Stimulated activated CD4-positive, alpha-beta T cell treated with anti-CD3 and anti-CD28 coated beads, Interleukin-4, amount 100 ng/mL, for 24 hours (primary cell): ENCODE measurements around the gene PPP1R15B.

Source experiments
- DNase-seq: peaks from one replicate; pipeline ENCODE4 v3.0.0-alpha.2; 2020

The PPP1R15B gene

DNA sequence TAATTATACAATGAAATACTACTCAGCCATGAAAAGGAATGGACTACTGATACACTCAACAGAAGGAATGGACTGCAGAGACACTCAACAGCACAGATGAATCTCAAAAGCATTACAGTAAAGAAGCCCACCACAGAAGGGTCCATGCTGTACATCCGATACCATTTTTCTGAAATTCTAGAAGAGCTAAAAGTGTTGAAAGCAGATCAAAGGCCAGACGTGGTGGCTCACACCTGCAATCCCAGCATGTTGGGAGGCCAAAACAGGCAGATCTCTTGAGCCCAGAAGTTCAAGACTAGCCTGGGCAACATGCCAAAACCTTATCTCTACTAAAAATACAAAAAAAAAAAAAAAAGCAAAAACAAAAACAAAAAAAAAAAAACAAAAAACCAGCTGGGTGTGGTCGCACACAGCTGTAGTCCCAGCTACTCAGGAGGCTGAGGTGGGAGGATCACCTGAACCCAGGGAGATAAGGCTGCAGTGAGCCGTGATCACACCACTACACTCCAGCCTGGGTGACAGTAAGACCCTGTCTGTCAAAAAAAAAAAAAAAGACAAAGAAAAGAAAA lies 15.5 kb downstream of the PPP1R15B start:
- DNase-seq, result no peak

DNA sequence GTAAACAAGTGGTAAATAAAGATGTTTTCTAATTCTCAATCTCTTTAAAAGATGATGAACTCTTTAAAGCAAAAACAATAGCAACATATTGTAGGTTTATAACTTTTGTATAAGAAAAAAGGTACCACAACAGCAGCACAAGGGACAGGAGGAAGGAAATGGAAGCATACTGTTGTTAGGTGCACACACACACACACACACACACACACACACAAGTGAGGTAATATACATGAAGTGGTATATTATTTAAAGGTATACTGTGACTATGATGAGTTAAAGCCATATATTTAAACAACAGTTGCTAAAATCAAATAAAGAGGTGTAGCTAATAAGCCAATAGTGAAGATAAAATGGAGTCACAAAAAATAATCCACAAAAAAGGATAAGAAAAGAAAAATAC lies 20.0 kb downstream of the PPP1R15B start:
- DNase-seq, result no peak

DNA sequence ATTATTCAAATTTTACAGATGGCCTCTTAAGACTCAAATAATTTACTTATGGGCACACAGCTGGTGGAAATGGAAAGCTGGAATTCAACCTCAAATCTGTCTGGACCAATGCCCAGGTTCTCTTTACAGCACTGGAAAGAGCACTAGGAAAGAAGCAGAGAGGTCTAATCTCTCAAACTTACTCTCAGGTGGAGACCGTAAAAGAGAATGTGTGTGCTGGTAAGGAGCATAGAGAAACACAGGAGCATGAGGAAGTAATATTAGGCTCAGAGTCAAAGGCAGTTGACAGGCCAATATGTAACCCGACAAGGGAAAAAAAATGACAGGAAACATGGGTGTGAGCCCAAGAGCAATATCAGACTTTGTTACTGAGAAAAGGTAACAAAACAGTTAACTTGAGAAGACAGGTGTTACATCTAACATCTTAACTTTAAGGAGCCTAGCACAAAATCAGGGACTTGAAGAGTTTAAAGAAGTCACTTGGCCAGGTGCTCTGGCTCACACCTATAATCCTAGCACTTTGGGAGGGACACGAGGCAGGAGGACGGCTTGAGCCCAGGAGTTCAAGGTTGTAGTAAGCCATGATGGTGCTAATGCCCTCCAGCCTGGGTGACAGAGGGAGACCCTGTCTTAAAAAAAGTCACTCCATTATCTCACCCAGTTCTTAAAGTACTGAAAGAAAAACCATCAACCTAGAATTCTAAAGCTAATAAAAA lies 20.7 kb downstream of the PPP1R15B start:
- DNase-seq, result no peak

DNA sequence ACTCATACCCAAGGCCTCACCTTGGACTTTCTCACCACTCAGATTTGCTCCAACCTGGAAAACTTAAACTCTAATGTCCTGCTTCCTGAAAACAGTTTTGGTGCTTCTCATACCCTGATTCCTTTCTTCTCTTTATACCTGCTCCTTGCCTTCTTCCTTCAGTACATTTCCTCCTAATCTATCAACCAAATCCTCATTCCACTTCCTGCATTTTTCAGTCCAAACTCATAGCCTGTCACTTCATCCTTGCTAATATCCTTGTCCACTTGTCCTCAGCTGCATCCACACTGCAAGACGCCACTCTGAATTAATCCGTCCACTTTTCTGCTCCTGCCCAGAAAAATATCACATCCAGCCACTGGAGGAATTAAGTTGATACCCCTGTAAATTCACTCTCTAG lies 25.9 kb downstream of the PPP1R15B start:
- DNase-seq, result no peak

DNA sequence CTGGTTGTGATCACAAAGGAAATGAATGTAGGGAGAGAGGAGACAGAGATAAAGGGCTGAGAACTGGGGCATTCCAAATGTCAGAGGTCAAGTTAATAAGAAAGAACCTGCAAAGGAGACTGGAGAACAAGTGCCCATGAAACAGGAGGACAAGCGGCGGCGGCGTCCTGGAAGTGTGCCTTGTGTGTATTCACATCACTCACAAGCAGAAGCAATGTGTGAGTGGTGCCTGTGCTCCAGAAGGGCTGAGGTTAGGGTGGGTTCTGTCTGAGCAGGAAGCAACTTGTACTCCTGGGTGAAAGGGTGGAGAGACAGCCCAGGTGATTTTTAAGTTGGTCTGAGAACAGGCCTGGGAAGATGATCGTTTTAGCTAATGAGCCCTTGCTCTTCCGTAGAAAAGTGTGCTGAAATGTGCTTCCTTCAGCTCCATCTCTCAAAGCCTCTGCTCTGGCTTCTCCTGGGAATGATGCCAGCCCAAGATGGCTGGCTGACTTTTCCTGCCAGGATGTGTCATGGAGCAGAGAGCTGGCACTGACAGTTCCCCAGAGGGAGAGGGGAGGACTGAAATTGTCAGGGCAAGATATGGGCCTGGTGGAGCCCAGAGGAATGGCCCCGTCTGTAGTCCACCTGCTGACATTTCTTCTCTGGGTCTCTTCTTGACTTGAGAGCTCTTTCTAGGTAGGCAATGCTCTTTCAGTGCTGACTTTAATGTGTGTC lies 26.8 kb downstream of the PPP1R15B start:
- DNase-seq, result no peak

DNA sequence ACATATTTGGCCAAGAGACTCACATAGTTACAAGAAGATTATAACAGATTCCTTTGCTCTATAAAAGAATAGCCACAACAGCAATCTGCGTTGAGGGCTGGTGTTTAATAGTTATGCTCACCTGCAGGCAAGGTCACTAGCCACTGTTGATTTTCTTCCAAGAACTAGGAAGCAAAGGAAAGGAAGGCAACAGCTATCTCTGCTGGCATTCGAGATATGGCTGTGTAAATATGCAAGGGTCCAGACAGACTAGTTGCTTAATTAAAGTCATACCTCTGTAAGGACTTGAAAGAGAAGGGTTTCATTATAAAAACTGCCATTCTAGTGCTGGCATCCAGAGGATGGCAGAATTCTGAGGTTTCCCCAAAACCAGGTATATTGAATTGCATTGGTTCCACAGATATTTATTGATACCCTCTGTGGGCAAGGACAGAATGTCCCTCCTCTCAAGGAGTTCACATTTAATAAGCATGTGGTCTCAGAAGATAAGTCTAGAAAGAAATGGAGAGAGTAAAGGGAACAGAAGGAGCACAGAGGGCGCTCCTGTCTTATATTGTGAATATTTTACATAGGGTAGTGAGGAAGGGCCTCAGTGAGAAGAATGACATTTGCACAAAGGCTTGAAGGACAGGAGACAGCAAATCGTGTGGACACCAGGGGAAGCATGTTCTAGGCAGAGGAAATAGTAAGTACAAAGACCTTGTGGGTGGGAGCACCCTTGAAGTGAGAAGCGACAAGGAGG lies 28.3 kb downstream of the PPP1R15B start:
- DNase-seq, result no peak

DNA sequence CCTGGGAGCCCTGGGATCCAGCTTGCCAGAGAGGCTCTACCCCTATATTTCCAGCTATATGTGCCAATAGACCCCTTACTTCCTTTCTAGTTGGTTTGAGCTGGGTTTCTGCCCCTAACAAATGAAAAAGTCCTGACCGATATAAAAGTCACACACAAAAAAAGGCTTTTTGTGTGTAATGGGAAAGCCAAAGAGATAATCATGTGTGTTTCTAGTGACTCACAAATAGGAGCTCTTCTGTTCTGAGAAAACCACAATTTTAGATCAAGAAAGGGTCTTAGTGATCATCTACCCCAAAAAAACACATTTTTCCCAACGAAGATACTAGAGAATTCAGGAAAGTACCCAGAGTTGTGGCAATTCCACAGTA lies 28.9 kb downstream of the PPP1R15B start:
- DNase-seq, result no peak

DNA sequence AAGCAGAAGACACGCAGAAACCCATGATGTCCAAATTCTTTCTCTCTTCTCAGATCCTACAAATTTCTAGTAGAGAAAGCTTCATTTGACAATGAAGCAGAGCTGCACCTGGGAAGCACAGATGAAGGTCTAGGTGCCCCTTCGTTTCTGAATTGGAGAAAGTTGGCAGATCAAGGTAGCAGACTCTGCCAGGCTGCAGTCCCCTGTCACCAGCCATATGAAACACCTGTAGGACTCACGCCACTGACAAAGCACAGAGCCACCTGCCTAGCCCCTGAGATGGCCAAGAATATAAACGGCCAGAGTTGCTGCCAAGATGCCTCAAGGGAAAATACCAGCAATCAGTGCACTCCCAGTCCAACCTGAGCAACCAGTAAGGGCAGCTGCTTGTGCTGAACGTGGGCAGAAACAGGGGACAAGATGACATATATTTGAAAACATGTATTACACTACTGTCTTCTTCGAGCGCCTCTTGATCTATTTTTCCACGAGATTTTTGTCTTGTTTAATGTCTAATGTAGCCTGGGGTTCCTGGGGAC lies 31.3 kb downstream of the PPP1R15B start:
- no peak for DNase-seq

DNA sequence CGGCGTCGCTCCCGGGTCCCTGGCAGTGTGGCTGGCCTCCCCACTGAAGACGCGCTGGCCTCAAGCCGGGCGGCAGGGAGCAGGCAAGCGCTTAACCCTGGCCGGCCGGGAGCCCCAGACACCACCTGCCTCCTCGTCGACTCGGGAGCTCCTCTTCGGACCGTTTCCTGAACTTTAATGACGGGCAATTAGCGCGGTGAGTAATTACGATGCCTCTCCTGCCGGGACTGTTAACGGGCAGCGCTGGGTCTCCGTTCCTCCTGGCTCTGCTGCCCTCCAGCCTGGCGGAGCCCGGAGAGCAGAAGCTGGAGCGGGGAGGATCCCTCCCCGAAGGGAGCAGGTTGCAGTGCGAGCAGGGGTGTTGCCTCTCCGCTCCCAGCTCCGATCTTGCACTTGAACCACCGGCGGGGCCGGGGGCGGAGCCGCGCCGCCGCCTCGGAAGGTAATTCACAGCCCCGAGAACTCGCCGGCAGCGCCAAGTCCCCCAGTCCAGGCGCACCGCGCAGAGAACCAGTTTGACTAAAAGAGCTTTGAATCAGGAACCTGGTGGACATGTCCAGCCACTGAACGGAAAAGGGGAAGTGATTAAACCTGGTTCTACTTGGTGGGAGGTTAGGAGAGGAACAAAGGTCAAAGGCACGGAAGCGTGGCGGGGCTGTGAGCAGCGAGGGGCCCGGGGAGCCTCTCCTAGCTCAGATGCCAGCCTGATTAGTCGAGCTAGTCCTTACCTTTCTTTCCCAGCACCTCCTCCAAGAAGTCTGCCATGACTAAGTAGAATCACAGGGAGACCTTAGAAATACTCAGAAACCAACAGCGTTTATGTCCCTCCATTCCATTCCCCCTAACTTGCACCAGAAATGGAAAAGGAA lies 33.6 kb downstream of the PPP1R15B start:
- peak; percentile 38 for DNase-seq

DNA sequence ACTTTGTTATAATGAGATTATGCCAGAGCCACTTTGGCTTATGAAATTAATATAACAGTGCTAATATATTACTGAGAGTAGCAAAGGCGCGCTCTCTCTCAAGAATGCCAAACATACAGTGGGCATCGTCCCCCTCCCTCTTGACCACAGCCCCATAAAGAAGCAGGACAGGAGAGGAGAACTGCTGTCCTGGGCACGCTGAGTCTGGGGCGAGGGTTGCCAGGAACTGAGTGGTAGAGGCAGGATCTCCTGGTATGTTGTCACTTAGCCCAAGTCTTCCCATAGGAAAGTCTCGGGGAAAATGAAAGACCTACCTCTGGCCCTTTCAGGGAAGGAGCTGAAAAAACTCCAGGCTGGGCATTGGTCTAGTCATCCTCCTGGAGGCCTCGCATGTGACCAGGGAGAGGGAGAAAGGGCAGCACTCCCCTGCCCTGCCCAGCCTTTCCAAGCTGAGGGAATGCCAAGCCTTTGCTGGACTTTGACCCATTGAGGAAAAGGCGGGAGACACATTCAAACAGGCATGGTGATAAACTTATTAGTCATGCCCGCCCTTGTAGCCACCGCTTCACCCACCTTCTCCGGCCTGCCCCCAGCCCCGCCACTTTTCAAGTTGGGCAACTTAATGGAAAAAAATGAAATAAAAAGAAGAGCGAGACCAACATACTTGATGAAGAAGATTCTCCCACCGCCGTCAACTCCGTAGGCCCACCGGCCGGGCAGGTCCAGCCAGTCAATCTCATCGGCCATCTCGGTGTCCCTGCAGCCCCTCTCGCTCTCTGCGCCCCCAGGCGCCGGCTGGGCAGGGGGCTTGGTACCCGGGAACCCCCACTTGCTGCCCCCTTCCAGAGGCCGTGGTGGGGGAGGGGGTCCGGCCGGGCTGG lies 34.5 kb downstream of the PPP1R15B start:
- DNase-seq, result no peak

DNA sequence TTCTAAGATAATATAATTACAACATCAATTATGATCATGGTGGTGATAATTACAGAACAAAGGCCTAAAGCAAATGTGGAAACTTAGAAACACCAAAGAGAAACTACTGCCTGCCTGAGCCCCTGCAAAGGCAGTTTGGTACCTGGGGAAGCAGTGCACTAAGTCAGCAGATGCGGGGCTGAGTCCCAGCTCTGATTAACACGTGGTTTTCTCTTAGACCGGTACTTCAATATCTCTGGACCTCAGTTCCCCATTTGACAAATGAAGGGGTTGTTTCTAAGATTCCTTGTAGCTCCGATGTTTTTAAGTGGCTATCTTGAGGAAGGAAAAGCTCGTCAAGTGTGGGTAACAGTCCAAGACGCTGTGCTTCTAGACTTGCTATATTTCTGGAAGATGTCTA lies 35.2 kb downstream of the PPP1R15B start:
- DNase-seq, result no peak

DNA sequence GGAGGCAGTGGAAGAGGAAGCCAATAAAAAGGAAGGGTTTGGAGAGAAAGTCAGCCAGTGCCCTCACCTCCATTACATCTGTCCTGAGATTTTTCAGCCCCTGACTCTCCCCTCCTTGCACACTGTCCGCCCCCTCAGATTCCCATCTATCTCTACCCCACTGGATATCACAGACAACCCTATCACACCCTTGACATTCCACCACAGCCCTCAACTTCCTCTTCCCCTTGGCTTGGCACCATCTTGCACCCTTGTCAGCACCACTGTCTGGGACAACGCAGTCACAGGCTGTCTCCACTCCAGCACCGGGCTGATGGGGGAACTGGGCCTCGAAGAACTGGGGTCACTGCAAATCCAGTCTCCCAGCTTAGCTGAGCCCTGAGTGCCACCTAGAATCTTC lies 37.7 kb downstream of the PPP1R15B start:
- DNase-seq, result no peak

DNA sequence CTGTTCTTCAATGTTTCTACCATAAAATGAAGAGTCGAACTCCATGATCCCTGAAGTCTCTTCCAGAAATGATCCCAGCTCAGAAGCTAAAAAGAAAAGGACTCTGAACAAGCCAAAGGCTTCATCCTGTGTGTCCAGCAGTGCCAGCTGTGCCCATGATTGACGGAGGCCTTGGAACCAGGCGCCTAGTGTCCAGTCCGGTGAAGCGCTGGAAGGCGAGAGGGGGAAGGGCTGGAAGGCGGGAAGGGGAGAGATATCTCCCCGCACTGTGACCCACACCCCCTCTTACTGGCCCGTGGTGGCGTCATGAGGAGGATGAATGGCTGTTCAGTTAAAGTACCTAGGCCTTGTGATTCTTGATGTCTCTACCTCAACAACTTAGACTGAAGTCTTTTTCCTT lies 41.4 kb downstream of the PPP1R15B start:
- DNase-seq, result no peak

DNA sequence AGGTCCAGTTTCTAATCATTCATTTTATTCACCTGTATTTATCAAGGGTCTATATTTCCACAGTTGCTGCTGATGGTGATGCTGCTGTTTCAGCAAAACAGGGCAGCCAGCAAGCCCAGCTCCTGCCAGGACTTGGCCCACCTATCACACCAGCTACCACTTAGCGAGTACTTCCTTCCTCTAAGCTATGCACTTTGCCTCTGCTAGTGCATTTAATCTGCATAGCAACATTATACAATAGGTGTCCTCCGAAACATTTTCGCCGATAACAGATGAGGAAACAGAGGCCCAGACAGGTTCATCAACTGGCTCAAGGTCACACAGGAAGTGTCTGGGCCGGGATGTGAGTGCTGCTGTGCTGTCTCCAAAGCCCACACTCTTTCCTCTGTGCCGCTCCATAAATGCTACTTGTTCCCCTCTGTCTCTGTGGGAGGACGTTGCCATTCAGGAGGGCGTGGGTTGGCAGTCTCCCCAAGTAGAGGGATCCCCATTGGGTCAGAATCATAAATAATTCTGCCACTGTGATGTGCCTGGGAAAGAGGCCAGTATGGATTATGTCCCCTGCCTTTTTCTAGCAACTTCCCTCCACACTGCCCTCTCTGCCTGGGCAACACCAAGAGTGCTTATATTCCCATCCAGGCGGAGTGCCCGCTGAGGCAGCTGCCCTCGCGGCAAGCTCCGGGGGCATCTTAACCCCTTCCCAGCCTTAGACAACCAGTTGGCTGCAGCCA lies 42.5 kb downstream of the PPP1R15B start:
- DNase-seq, result no peak

DNA sequence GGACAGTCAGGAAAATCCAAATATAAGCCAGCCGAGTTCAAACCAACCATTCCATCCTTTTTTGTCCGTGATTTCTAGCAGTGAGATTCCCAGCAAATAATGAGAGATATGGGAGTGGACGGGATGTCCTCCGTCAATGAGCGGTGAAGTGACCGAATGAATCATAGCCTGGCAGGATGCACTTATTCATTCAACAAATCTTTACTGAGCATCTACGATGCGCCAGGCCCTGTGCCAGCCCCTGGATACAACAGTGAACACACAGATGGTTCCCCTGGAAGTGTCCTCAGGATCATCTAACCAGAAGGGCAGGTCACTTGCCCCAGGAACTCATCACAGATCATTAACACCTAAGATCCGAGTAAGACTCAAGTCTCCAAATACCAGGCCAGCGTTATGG lies 43.7 kb downstream of the PPP1R15B start:
- no peak for DNase-seq

DNA sequence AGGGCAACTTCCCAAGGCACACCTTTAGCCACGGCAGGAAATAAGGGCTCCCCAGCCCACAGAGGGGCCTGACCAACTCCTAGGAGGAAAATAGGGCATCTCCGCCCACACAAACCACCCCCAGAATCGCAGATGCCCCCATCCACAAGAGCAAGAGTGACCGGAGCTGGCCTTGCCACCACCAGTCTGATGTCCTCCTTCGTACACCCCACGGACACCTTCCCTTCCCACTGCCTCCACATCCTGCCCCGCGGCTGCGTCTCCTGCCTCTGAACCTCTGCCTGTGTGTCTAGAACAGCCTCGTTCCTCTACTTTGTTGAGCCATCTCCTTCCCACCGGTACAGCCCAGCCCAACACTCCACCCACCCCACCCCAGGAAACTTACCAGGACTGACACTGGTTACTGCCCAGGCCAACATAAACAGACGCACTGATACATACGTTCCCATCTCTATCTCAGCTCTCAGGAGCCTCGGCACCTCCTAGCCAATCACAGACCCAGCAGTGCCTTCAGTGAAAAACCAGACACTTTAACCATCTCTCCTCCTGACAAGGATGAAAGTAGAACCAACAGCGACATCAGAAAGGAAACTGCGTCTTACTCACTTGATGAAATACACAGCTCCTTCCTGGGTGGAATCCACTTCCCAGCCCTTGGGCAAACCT lies 44.3 kb downstream of the PPP1R15B start:
- no peak for DNase-seq

DNA sequence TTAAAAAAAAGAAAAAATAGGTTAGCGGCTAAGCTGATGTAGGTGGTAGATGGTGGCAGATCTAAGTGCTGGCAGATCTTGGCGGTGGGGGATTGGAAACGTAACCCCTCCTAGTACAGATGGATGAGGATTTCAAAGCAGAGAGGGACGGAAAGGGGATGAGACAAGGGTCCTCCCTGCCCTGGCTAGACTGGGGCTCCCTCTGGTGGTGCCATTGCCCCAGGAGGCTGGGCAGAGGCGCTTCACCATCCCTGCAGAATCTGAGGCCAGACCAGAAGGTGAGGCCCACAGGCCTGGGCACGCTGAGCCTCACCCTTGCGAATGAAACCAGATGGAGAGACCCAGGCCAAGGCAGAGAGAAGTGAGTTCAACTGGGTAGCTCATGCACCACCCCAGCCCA lies 44.9 kb downstream of the PPP1R15B start:
- DNase-seq, result no peak

DNA sequence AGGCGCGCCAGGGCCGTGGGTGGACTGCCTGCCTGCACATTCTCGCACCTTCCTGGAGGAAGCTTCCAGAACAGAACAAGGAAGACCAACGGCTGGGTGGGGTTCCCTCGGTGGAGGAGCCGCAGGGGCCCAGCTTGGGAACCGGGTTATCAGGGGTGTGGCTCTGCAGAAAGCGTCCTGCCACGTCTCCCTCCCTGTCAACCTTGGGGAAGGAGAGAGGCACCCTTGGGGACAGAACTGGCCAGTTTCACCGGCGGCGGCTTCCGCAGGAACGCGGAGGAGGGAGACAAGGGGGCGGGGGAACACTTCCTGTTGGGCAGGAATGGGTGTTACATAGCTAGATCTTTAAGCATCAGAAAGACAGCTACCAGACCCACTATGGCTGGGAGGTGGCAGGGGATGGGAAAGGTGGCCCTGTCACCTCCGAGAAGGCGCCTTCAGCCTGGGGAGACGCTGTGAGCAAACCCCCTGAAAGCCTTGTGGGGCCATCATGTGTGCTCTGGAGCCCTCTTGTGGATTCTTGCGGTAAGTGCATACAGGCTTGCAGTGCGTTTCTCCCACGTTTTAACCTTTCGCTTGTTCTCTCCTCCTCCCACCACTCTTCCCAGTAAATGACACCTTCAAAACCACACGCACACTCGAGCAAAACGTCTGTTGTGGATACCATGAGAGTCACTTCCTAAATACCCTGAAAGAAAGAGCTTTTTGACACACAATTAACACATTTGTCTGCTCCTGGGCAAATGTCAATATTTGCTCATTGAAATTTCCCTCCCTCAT lies 48.1 kb downstream of the PPP1R15B start:
- peak; percentile 79 for DNase-seq

DNA sequence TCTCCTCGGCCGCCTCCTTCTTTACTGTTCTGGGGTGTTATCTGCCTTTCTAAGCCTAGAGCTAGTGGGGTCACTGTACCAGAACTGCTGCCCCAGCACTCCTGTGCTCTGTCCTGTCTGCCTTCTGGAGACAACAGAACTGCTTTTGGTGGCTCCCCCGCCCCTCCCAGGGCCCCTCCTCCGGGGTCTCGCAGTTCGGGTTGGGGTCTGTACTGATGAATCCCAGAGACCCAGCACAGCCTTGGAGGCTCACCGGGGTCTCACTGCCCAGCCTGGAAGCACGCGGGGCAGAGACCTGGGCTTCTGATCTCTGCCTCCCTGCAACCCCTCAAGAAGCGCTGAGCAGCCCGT lies 48.7 kb downstream of the PPP1R15B start:
- no peak for DNase-seq
